Placental epithelial cell (primary cell): ENCODE data around the gene FITM2. TPM values are rescaled to one million over a fixed set of nuclear protein-coding genes. Genes with fewer than 3 reads are reported as not detected.

Source experiments
- small RNA-seq: library from RNA; depleted of rRNA; stranded (forward); fragments of <200 nt; gene quantifications from one replicate; pipeline ENCODE3, GENCODE V24; 2012
- total RNA-seq: library from RNA; depleted of rRNA; stranded (reverse); fragments of >200 nt; gene quantifications from 2 replicates; pipeline ENCODE4 v1.2.3, GENCODE V29; 2012

The FITM2 gene
- 3.1 and 5.1 TPM in 2 replicates for total RNA-seq

DNA sequence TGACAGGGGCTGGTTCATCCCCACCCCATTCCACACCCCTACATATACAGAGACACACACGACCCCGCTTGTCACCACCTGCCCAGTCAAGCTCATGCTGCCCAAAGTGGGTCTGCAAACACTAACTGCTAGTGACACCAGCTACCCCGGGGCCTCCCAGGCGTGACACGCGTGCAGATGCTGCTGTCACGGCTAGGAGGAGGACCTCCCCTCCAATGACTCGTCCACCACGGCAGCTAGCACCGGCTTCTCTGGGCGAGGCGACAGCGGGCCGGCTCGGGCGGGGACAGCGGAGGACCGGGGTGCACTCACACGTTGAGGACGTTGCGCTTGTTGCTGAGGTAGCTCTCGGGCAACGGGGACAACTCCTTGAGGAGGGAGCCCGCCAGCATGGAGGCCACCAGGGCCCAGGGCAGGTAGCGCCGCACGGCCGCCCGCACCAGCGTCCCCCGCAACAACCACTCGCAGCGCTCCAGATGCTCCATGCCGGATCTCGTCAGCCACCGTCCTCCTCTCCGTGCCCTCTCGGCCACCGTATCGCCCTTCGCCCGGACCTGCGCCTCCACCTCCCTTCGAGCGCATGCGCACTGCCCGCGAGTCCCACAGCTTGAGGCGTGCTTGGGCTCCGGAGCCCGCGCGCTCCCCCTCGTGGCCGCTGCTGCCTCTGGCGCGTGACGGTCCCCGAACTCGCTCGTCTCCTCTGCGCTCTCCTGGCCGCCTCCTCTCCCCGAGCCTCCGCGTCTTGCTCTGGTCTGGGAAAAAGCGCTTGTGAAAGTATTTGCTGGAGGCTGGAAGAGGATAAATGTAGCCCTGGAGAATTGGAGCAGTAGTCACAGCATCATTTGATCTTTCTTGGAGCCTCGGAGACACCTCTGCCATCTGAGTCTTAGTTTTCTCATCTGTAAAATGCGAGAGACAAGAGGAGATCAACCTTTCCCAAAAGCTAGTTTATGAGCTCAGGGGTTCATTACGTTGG, at the start of gene FITM2:
Gene FITM2 (minus strand): TSS at position 539 of the 976 bp plus-strand sequence. CDS start 54 bp downstream, at position 485.

GRCh38 chr20:44355498-44356352, 44.7 kb upstream of the FITM2 start, which contains the start of gene HNF4A:
Gene HNF4A, plus strand, starts transcription at chr20:44355699. Its CDS starts 106 bp downstream, at chr20:44355805.

DNA sequence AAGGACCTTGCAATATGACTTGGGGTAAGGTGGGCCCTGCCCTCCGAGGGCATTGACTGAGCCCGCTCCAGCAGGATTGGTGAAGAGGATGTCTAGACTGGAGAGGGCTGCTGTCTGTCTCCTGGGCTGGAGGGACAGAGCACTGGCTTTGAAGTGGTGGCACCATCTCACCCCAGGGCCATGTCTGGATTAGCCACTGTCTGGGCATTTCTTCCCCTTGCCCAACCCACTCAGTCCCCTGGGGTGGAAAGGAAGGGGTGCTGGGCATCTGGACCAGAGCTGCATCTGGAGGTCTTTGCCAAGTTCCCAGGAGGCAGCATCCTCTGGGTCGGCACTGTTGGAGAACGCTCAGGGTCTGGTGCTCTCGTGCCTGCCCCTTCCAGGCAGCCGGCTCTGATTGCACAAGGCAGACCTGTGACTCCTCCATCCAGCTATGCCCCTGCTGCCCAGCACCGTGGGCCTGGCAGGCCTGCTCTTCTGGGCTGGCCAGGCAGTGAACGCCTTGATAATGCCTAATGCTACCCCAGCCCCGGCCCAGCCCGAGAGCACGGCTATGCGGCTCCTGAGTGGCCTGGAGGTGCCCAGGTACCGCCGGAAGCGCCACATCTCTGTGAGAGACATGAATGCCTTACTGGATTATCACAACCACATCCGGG, 25.9 kb upstream of the FITM2 start, which contains the start of gene R3HDML:
Gene R3HDML (plus strand): TSS at position 319 of the 656 bp plus-strand sequence. CDS start 115 bp downstream, at position 434.

Small RNA genes lying within 50 kb of the gene (small RNA-seq; reads per million reads assigned to genes)
- not detected for gene RF00019

Other genes starting within 250 kb of the FITM2 start
- 132 and 155 TPM in 2 replicates for gene JPH2, start 124.0 kb downstream of the FITM2 start, total RNA-seq
- 38.1 and 58.1 TPM in 2 replicates for gene OSER1, start 100.4 kb downstream of the FITM2 start, total RNA-seq
- not detected in 2 replicates for gene GDAP1L1, start 63.9 kb downstream of the FITM2 start, total RNA-seq
- not detected in 2 replicates for gene R3HDML, start 25.8 kb upstream of the FITM2 start, total RNA-seq
- gene HNF4A, start 44.5 kb upstream of the FITM2 start, total RNA-seq: not detected in 2 replicates
- 9.8 and 23.9 TPM in 2 replicates for gene TTPAL, start 164.7 kb upstream of the FITM2 start, total RNA-seq
- gene SERINC3, start 210.9 kb upstream of the FITM2 start, total RNA-seq: 67.9 and 130 TPM in 2 replicates